ENCODE measurements around the gene DBF4. TPM values are rescaled to one million over a fixed set of nuclear protein-coding genes. Genes with fewer than 3 reads are reported as not detected.
"Not testable (repeated sequence)": the region's sequence is repeated elsewhere in the genome, so short reads cannot be mapped to it uniquely, and the experiment has no call there.

The DBF4 gene
- total RNA-seq, 3 donors from 2014 or later: 41.4 to 43.9 (median 43.7) TPM

- Mint-ChIP-seq H3K27me3 (ENCODE audit: low read depth) (no peaks in the 10 kb centered on the region), H3K4me3 (peak overlapping the region; percentile 98), H3K36me3 (ENCODE audit: insufficient read depth) (peaks cover 15% of the 10 kb centered on the region), H3K9me3 (peaks cover 18% of the 10 kb centered on the region), H3K4me1 (ENCODE audit: low read depth) (peaks cover 30% of the 10 kb centered on the region)
- DNase-seq (no peak), ATAC-seq (no peak)
Measured at GRCh38 chr7:87874066-87874465, 2.2 kb upstream of the DBF4 start.

- Mint-ChIP-seq H3K4me1 (ENCODE audit: low read depth) (peaks cover 38% of the 10 kb centered on the region), H3K4me3 (peak overlapping the region; percentile 98)
- DNase-seq: no peak
Measured at GRCh38 chr7:87875151-87876039, 898 bp upstream of the DBF4 start.

GRCh38 chr7:87876869-87877234 lies 559 bp downstream of the DBF4 start:
- peaks cover 11% of the 10 kb centered on the region for H3K9me3 Mint-ChIP-seq
- peaks cover 20% of the 10 kb centered on the region for H3K36me3 Mint-ChIP-seq (ENCODE audit: insufficient read depth)
- ATAC-seq (peak; percentile 25 to 29), DNase-seq (peak; percentile 35)
- peak overlapping the region; percentile 98 for H3K4me3 Mint-ChIP-seq
- no peaks in the 10 kb centered on the region for H3K27me3 Mint-ChIP-seq (ENCODE audit: low read depth)
- H3K4me1 Mint-ChIP-seq (ENCODE audit: low read depth): peaks cover 40% of the 10 kb centered on the region

More at GRCh38 chr7:87875151-87876039, 898 bp upstream of the DBF4 start:
- Mint-ChIP-seq H3K36me3 (ENCODE audit: insufficient read depth) (peaks cover 17% of the 10 kb centered on the region), H3K27me3 (ENCODE audit: low read depth) (no peaks in the 10 kb centered on the region), H3K9me3 (peaks cover 18% of the 10 kb centered on the region)
- ATAC-seq: peak; percentile 6 to 7

- peaks cover 18% of the 10 kb centered on the region for H3K36me3 Mint-ChIP-seq (ENCODE audit: insufficient read depth)
- no peak for ATAC-seq
- peaks cover 5% of the 10 kb centered on the region for H3K9me3 Mint-ChIP-seq
- H3K27me3 Mint-ChIP-seq (ENCODE audit: low read depth): no peaks in the 10 kb centered on the region
- DNase-seq: no peak
- H3K4me3 Mint-ChIP-seq: peak overlapping the region; percentile 98
- H3K4me1 Mint-ChIP-seq (ENCODE audit: low read depth): peaks cover 40% of the 10 kb centered on the region
Measured at GRCh38 chr7:87877366-87878040, 1.2 kb downstream of the DBF4 start.

- Mint-ChIP-seq H3K9me3 (no peaks in the 10 kb centered on the region), H3K36me3 (ENCODE audit: insufficient read depth) (peaks cover 21% of the 10 kb centered on the region), H3K4me3 (peak overlapping the region; percentile 98), H3K27me3 (ENCODE audit: low read depth) (no peaks in the 10 kb centered on the region), H3K4me1 (ENCODE audit: low read depth) (peaks cover 42% of the 10 kb centered on the region)
- DNase-seq: no peak
- ATAC-seq: no peak
Measured at GRCh38 chr7:87878208-87878735, 2.0 kb downstream of the DBF4 start.

- DNase-seq (no peak), ATAC-seq (no peak)
- H3K36me3 Mint-ChIP-seq (ENCODE audit: insufficient read depth): peaks cover 29% of the 10 kb centered on the region
- H3K27me3 Mint-ChIP-seq (ENCODE audit: low read depth): no peaks in the 10 kb centered on the region
- H3K4me1 Mint-ChIP-seq (ENCODE audit: low read depth): peaks cover 24% of the 10 kb centered on the region
- H3K4me3 Mint-ChIP-seq: no peak overlapping the region
- no peaks in the 10 kb centered on the region for H3K9me3 Mint-ChIP-seq
Measured at GRCh38 chr7:87882151-87882937, 6.1 kb downstream of the DBF4 start.

- no peaks in the 10 kb centered on the region for H3K27me3 Mint-ChIP-seq (ENCODE audit: low read depth)
- peaks cover 9% of the 10 kb centered on the region for H3K4me1 Mint-ChIP-seq (ENCODE audit: low read depth)
- no peak overlapping the region for H3K4me3 Mint-ChIP-seq
- ATAC-seq: no peak
- peaks cover 39% of the 10 kb centered on the region for H3K36me3 Mint-ChIP-seq (ENCODE audit: insufficient read depth)
- H3K9me3 Mint-ChIP-seq: no peaks in the 10 kb centered on the region
- DNase-seq: no peak
Measured at GRCh38 chr7:87885018-87885417, 8.7 kb downstream of the DBF4 start.

GRCh38 chr7:87886875-87887274 lies 10.6 kb downstream of the DBF4 start:
- DNase-seq: no peak
- H3K4me3 Mint-ChIP-seq: no peak overlapping the region

GRCh38 chr7:87895363-87895762 lies 19.1 kb downstream of the DBF4 start:
- Mint-ChIP-seq H3K9me3 (no peaks in the 10 kb centered on the region), H3K36me3 (ENCODE audit: insufficient read depth) (peaks cover 32% of the 10 kb centered on the region), H3K27me3 (ENCODE audit: low read depth) (no peaks in the 10 kb centered on the region), H3K4me1 (ENCODE audit: low read depth) (peaks cover 2% of the 10 kb centered on the region), H3K4me3 (no peak overlapping the region)
- DNase-seq: no peak
- no peak for ATAC-seq

More at GRCh38 chr7:87886875-87887274, 10.6 kb downstream of the DBF4 start:
- peaks cover 4% of the 10 kb centered on the region for H3K4me1 Mint-ChIP-seq (ENCODE audit: low read depth)
- no peaks in the 10 kb centered on the region for H3K27me3 Mint-ChIP-seq (ENCODE audit: low read depth)
- peaks cover 27% of the 10 kb centered on the region for H3K36me3 Mint-ChIP-seq (ENCODE audit: insufficient read depth)
- no peak for ATAC-seq
- H3K9me3 Mint-ChIP-seq: no peaks in the 10 kb centered on the region

- Mint-ChIP-seq H3K36me3 (ENCODE audit: insufficient read depth) (peaks cover 40% of the 10 kb centered on the region), H3K4me3 (no peak overlapping the region), H3K9me3 (no peaks in the 10 kb centered on the region), H3K4me1 (ENCODE audit: low read depth) (peaks cover 4% of the 10 kb centered on the region), H3K27me3 (ENCODE audit: low read depth) (no peaks in the 10 kb centered on the region)
- ATAC-seq: no peak
- no peak for DNase-seq
Measured at GRCh38 chr7:87899255-87899654, 23.0 kb downstream of the DBF4 start.

GRCh38 chr7:87907136-87907906 lies 31.0 kb downstream of the DBF4 start:
- H3K36me3 Mint-ChIP-seq (ENCODE audit: insufficient read depth): peaks cover 17% of the 10 kb centered on the region
- H3K4me3 Mint-ChIP-seq; ATAC-seq; H3K27me3 Mint-ChIP-seq (ENCODE audit: low read depth); DNase-seq; H3K4me1 Mint-ChIP-seq (ENCODE audit: low read depth); H3K9me3 Mint-ChIP-seq: not testable (repeated sequence)

- H3K36me3 Mint-ChIP-seq (ENCODE audit: insufficient read depth): peaks cover 15% of the 10 kb centered on the region
- not testable (repeated sequence) for DNase-seq; ATAC-seq; H3K27me3 Mint-ChIP-seq (ENCODE audit: low read depth); H3K4me1 Mint-ChIP-seq (ENCODE audit: low read depth); H3K4me3 Mint-ChIP-seq; H3K9me3 Mint-ChIP-seq
Measured at GRCh38 chr7:87908814-87909213, 32.5 kb downstream of the DBF4 start.

GRCh38 chr7:87912121-87912520 lies 35.8 kb downstream of the DBF4 start:
- no peaks in the 10 kb centered on the region for H3K27me3 Mint-ChIP-seq (ENCODE audit: low read depth)
- H3K9me3 Mint-ChIP-seq: no peaks in the 10 kb centered on the region
- ATAC-seq (no peak), DNase-seq (no peak)
- peaks cover 8% of the 10 kb centered on the region for H3K36me3 Mint-ChIP-seq (ENCODE audit: insufficient read depth)
- H3K4me3 Mint-ChIP-seq: no peak overlapping the region
- peaks cover 3% of the 10 kb centered on the region for H3K4me1 Mint-ChIP-seq (ENCODE audit: low read depth)
